DND-41 (cell line): ENCODE data around the gene CARMIL1.

Experiments
- ATAC-seq: fragments of 200-7000 bp; cut with Tn5 transposase; 3 replicates; pipeline ENCODE4 v1.9.1; 2021; ENCODE audit warnings: low read depth; ENCODE audit not compliant: insufficient read depth
- DNase-seq: peaks from one replicate; pipeline ENCODE4 v3.0.0-alpha.2; 2020
- H2AFZ ChIP-seq: 2 replicates; pipeline ENCODE4 v1.6.0; 2012; ENCODE audit warnings: low read depth, low read length
- H3K27ac ChIP-seq: 2 replicates; pipeline ENCODE4 v1.5.1; 2012; ENCODE audit warnings: low read length, inconsistent platforms
- H3K27me3 ChIP-seq: fragments of 200-600 bp; sonication (generic); 2 replicates; pipeline ENCODE4 v1.6.0; 2012; ENCODE audit warnings: low read length, mild to moderate bottlenecking, inconsistent platforms; ENCODE audit not compliant: insufficient read depth, poor library complexity
- H3K36me3 ChIP-seq: 2 replicates; pipeline ENCODE4 v1.5.1; 2012; ENCODE audit warnings: low read length, inconsistent platforms; ENCODE audit not compliant: insufficient read depth
- H3K4me1 ChIP-seq: 2 replicates; pipeline ENCODE4 v1.5.1; 2012; ENCODE audit warnings: mild to moderate bottlenecking, low read length; ENCODE audit not compliant: insufficient read depth
- H3K4me2 ChIP-seq: 2 replicates; pipeline ENCODE4 v1.6.0; 2012; ENCODE audit warnings: mild to moderate bottlenecking, moderate library complexity, low read length, inconsistent platforms; ENCODE audit not compliant: insufficient read depth
- H3K4me3 ChIP-seq, 2 experiments: fragments of 200-600 bp in 1 of 2; shearing (Covaris generic) in 1 of 2; 2 replicates each; pipeline ENCODE4 v1.5.1; 2012 to 2016; ENCODE audit warnings: inconsistent platforms in 2 of 2, low read length in 2 of 2, mild to moderate bottlenecking in 2 of 2, low read depth in 1 of 2, moderate library complexity in 1 of 2
- H3K79me2 ChIP-seq: 2 replicates; pipeline ENCODE4 v1.6.0; 2012; ENCODE audit warnings: low read length, inconsistent platforms; ENCODE audit not compliant: insufficient read depth
- H3K9ac ChIP-seq: 2 replicates; pipeline ENCODE4 v1.6.0; 2012; ENCODE audit warnings: low read depth, mild to moderate bottlenecking, inconsistent platforms, low read length, moderate library complexity
- H3K9me3 ChIP-seq: 2 replicates; pipeline ENCODE4 v1.5.1; 2012; ENCODE audit warnings: low read length, moderate library complexity, mild to moderate bottlenecking, inconsistent platforms; ENCODE audit not compliant: insufficient read depth, severe bottlenecking
- H4K20me1 ChIP-seq: 2 replicates; pipeline ENCODE4 v1.6.0; 2012; ENCODE audit warnings: low read length; ENCODE audit not compliant: insufficient read depth
- EZH2 ChIP-seq: IDR thresholded peaks from 3 replicates; pipeline ENCODE4 v1.6.1; 2012; ENCODE audit warnings: borderline replicate concordance, low read depth, mild to moderate bottlenecking, moderate library complexity, low read length, inconsistent platforms; ENCODE audit not compliant: severe bottlenecking
- TF ChIP-seq, protein P1 (sequence below): IDR thresholded peaks from 2 replicates; pipeline ENCODE4 v1.5.1; 2012; ENCODE audit warnings: borderline replicate concordance, low read length, moderate library complexity, mild to moderate bottlenecking; ENCODE audit not compliant: poor library complexity, severe bottlenecking; ENCODE audit errors: extremely low read depth

The CARMIL1 gene

DNA sequence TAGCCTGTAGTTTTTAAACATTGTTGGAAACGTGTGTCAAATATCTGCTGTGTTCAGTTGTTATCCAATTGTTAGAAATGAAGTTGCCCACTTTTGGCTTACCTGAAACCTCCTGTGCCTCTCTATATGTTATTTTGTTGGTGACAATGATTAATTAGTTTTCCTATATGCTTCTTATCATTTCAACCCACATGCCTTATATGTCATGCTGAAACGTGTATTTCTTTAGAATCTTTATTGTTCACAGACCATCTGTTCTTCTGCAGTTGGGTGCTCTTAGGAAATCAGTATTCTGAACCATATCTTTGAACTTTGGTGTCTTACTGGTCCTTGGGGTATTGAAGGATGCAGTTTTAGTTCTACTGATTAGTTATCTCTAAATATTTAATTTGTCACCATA, 281.7 kb downstream of the CARMIL1 start:
- H4K20me1 ChIP-seq = no peaks in the 10 kb centered on the region
- H3K9ac ChIP-seq = no peak overlapping the region
- H3K9me3 ChIP-seq = no peaks in the 10 kb centered on the region
- H3K27me3 ChIP-seq = peaks cover 20% of the 10 kb centered on the region
- H3K4me2 ChIP-seq = no peak overlapping the region
- H3K27ac ChIP-seq = no peak overlapping the region
- H2AFZ ChIP-seq = no peak overlapping the region
- H3K36me3 ChIP-seq = no peaks in the 10 kb centered on the region
- H3K4me3 ChIP-seq = no peak overlapping the region
- TF ChIP-seq EZH2 = no peak
- TF ChIP-seq, protein P1, sequence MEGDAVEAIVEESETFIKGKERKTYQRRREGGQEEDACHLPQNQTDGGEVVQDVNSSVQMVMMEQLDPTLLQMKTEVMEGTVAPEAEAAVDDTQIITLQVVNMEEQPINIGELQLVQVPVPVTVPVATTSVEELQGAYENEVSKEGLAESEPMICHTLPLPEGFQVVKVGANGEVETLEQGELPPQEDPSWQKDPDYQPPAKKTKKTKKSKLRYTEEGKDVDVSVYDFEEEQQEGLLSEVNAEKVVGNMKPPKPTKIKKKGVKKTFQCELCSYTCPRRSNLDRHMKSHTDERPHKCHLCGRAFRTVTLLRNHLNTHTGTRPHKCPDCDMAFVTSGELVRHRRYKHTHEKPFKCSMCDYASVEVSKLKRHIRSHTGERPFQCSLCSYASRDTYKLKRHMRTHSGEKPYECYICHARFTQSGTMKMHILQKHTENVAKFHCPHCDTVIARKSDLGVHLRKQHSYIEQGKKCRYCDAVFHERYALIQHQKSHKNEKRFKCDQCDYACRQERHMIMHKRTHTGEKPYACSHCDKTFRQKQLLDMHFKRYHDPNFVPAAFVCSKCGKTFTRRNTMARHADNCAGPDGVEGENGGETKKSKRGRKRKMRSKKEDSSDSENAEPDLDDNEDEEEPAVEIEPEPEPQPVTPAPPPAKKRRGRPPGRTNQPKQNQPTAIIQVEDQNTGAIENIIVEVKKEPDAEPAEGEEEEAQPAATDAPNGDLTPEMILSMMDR = no peak
- no peak for DNase-seq
- no peaks in the 10 kb centered on the region for H3K79me2 ChIP-seq
- no peak for ATAC-seq
- H3K4me1 ChIP-seq = no peaks in the 10 kb centered on the region

DNA sequence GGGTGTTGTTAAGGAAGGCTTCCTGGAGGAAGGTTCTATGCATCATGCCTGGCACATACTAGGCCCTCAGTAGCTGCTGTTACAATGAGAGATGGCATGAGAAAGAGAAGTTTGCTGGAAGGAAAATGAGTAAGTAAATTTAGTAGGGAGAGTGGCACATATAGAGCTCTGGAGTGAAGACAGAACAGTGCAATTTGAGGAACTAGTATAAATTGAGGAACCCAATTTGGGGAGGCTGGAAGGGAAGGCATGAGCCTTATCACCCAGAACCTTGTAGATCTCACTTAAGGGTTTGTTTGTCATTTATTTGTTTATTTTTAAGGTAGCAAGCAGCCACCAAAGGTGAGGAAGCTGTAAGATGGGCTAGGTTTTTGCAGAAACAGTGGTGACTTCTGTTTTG, 285.8 kb downstream of the CARMIL1 start:
- Histone ChIP-seq H3K36me3 (no peaks in the 10 kb centered on the region), H3K27me3 (peaks cover 21% of the 10 kb centered on the region), H3K9me3 (no peaks in the 10 kb centered on the region), H3K27ac (no peak overlapping the region), H3K4me1 (no peaks in the 10 kb centered on the region), H4K20me1 (no peaks in the 10 kb centered on the region), H3K79me2 (no peaks in the 10 kb centered on the region), H3K4me2 (no peak overlapping the region), H3K9ac (no peak overlapping the region), H3K4me3 (no peak overlapping the region), H2AFZ (no peak overlapping the region)
- no peak for ATAC-seq
- no peak for DNase-seq
- TF ChIP-seq, protein P1 = no peak
- no peak for TF ChIP-seq EZH2

DNA sequence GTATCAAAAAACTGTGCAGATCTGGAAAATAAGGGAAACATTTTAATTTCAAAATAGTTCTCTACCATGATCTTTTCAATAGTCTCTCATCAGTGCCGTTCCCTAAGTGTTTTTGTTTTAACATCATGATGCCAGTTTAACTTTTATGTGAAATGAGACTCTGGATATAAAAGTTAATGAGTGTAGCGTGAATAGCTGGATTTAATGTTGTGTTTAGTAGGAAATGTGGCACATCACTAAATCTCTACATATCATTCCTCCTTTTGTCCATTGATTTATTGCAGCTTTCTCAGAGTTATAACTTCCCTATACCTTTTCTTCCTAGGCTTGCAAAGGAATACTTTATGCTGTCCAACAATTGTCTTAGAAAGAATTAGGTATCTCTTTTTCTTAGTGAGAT, 291.4 kb downstream of the CARMIL1 start:
- no peaks in the 10 kb centered on the region for H3K4me1 ChIP-seq
- ATAC-seq = no peak
- H3K9me3 ChIP-seq = no peaks in the 10 kb centered on the region
- H3K27me3 ChIP-seq = peaks cover 24% of the 10 kb centered on the region
- DNase-seq = no peak
- H3K9ac ChIP-seq = no peak overlapping the region
- no peaks in the 10 kb centered on the region for H3K79me2 ChIP-seq
- H3K4me2 ChIP-seq = no peak overlapping the region
- H2AFZ ChIP-seq = no peak overlapping the region
- no peak overlapping the region for H3K27ac ChIP-seq
- no peaks in the 10 kb centered on the region; the same call in 1 of the 2 replicates for H4K20me1 ChIP-seq
- TF ChIP-seq, protein P1 = no peak
- no peak for TF ChIP-seq EZH2
- no peak overlapping the region for H3K4me3 ChIP-seq
- no peaks in the 10 kb centered on the region for H3K36me3 ChIP-seq

DNA sequence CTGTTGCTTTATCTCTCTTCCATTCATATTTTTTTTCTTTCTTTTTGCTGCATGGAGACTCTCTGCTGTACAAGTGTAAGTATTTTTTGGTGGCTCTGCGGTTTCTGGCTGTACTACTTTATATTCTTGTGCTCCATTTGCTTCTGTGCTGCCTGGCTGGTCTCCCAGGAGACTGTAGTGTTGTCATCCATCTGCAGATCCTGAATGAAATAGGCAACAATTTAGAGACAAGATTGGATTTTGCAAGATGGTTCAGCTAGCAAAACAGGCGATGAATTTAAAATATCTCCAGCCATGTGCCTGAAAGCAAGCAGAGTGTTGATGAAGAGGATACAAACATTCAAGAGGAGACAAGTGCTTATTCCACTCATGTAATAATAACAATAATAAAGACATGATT, 297.7 kb downstream of the CARMIL1 start:
- Histone ChIP-seq H3K27ac (no peak overlapping the region), H3K9ac (no peak overlapping the region), H3K4me3 (no peak overlapping the region), H3K4me2 (no peak overlapping the region), H3K27me3 (peaks cover 12% of the 10 kb centered on the region), H4K20me1 (no peaks in the 10 kb centered on the region; the same call in 1 of the 2 replicates), H3K36me3 (no peaks in the 10 kb centered on the region), H2AFZ (no peak overlapping the region), H3K9me3 (no peaks in the 10 kb centered on the region), H3K4me1 (peaks cover 16% of the 10 kb centered on the region), H3K79me2 (no peaks in the 10 kb centered on the region)
- TF ChIP-seq EZH2 = no peak
- TF ChIP-seq, protein P1 = no peak
- ATAC-seq (no peak), DNase-seq (no peak)
